ENCODE measurements around the gene GRIK4. TPM values are rescaled to one million over a fixed set of nuclear protein-coding genes. Genes with fewer than 3 reads are reported as not detected.

GRIK4 gene
- total and polyA plus RNA-seq, 11 donors: 0.04 to 0.45 (median 0.12) TPM; not detected in 6

DNA sequence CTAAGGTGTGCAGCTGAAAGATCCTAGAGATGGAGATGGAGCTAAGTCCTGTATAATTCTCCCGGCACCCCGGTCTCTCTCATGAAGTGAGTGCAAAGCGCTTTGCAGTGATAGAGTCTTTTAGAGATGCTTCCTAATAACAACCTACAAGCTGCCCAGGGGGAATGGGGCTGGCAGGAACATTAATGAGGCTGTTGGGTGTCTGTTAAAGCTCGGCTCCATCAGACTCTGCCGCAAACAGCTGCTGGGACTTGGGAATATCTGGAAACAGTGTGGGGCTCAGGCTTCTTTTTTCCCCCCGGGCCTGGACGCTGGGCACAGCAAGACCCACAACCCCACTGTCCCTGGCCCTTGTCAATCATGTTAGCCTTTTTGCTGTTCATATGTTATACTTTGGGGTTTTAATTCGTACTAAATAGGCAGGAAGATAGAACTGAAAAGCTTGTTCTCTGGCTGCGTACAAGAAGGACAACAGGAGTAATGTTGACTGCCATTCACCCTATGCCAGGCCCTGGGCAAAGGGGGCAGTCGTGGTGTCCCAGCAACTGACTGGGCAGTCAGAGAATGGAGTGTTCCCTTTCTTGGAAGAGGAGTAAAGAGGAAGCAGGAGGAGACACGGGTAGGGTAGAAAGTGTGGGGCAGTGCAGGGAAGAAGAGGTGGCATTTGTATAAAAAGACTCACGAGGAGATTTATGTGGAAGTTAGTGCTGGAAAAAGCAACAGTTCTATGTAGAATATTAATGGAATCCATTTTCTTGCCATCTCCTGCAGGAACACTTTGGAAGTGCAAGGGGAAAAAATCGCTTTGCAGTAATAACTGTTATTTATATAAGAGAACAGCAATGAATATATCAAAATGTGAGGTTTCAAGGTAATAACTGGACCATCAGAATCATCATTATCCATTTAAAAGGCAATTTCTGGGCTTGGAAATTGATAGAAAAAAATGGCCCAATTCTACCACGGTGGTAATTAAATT is 232.8 kb downstream of the GRIK4 start:
- H3K27me3 ChIP-seq: peaks cover 0 to 49% (median 6%) of the 10 kb centered on the region in 9 donors
- intact Hi-C loops (cut with DNase I): no loop called here
- DNase-seq (no peak), ATAC-seq (no peak)
- WGBS, 4 donors: 82 to 85% (median 84%) methylated on average over 13 to 14 of the region's 14 CpGs
- H3K4me3 ChIP-seq: no peak overlapping the region
- H3K4me1 ChIP-seq: peaks cover 0 to 10% (median 0%) of the 10 kb centered on the region in 12 donors
- no peak overlapping the region for H3K27ac ChIP-seq
- TF ChIP-seq POLR2A (IDR thresholded peaks at IDR 0.05): no peak
- TF ChIP-seq, protein P1, sequence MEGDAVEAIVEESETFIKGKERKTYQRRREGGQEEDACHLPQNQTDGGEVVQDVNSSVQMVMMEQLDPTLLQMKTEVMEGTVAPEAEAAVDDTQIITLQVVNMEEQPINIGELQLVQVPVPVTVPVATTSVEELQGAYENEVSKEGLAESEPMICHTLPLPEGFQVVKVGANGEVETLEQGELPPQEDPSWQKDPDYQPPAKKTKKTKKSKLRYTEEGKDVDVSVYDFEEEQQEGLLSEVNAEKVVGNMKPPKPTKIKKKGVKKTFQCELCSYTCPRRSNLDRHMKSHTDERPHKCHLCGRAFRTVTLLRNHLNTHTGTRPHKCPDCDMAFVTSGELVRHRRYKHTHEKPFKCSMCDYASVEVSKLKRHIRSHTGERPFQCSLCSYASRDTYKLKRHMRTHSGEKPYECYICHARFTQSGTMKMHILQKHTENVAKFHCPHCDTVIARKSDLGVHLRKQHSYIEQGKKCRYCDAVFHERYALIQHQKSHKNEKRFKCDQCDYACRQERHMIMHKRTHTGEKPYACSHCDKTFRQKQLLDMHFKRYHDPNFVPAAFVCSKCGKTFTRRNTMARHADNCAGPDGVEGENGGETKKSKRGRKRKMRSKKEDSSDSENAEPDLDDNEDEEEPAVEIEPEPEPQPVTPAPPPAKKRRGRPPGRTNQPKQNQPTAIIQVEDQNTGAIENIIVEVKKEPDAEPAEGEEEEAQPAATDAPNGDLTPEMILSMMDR (IDR thresholded peaks at IDR 0.05): no peak
- no peaks in the 10 kb centered on the region for H3K9me3 ChIP-seq
- no peaks in the 10 kb centered on the region for H3K36me3 ChIP-seq

DNA sequence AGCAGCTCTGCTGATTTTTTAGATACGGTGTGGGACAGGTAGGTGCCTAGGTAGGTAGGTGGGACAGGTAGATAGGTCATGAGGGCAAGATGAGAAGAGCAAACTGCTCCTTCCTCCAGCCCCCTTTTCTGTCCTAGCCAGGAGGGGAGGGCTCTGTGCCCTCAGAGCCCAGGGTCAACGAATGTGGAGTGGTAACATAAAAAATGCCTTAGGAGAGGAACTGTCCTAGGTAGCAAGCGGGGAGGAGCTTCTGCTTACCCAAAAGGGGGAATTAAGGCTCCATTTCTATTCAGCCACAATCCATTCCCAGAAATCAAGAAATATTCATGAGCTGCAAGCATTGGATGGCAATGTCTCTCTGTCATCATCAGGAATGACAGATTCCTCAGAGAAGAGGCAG is 234.8 kb downstream of the GRIK4 start:
- ATAC-seq (no peak), DNase-seq (no peak)
- intact Hi-C loops (cut with DNase I): no loop called here
- no peak for TF ChIP-seq POLR2A (IDR thresholded peaks at IDR 0.05)
- TF ChIP-seq, protein P1 (IDR thresholded peaks at IDR 0.05): no peak
- Histone ChIP-seq H3K36me3 (no peaks in the 10 kb centered on the region), H3K4me1 (peaks cover 0 to 10% (median 0%) of the 10 kb centered on the region in 12 donors), H3K27me3 (peaks cover 0 to 70% (median 6%) of the 10 kb centered on the region in 9 donors), H3K9me3 (no peaks in the 10 kb centered on the region), H3K27ac (no peak overlapping the region), H3K4me3 (no peak overlapping the region)
- 55 to 63% (median 59%) methylated on average over 3 of the region's 3 CpGs for WGBS, 4 donors

DNA sequence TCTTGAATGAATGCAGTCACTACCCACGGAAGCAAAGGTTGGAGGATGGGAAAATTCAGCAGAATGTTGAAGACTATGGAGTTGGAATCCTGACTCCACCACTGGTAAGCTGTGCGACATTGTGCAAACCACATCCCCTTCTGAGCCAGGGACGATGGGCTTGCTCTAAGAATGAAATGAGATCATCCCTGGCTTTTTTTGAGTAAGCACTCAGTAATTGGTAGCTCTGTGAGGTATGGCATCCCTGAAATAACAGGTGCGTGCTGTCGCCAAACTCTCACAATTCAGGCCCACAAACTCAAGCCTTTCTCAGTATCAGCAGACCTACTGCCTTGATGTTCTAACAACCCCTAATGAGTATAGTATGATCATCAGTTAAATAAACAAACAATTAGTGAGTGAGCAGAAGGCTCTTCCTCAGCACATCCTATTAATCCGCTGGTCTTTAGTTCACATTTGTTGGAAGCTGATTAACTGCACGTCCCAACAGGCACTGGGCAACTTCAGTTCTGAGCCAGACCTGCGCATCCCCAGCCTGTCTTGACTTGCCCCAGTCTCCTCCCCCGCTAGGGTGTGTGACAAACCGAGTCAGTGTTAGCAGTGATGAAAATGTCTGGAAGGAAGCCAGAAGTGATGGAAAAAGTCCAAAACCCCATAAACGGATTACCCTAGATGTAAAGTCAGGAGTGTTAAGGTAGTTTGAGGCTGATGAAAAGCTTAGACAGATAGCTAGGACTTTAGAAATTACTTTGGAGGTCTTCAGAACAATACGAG is 235.5 kb downstream of the GRIK4 start:
- DNase-seq (no peak), ATAC-seq (no peak)
- TF ChIP-seq, protein P1 (IDR thresholded peaks at IDR 0.05): no peak
- intact Hi-C loops (cut with DNase I): no loop called here
- Histone ChIP-seq H3K36me3 (no peaks in the 10 kb centered on the region), H3K27me3 (peaks cover 0 to 74% (median 6%) of the 10 kb centered on the region in 9 donors), H3K4me1 (peaks cover 0 to 10% (median 0%) of the 10 kb centered on the region in 12 donors), H3K4me3 (no peak overlapping the region), H3K27ac (no peak overlapping the region), H3K9me3 (no peaks in the 10 kb centered on the region)
- WGBS, 4 donors: 47 to 57% (median 52%) methylated on average over 12 of the region's 12 CpGs
